ENCODE data around the gene HPN. TPM values are rescaled to one million over a fixed set of nuclear protein-coding genes. Genes with fewer than 3 reads are reported as not detected.

The HPN gene
- total RNA-seq, 3 donors from 2014 or later (not counting 1 experiment from before 2014, with no cell fraction given) = not detected

GRCh38 chr19:35109395-35110112 is 68.0 kb downstream of the HPN start:
- Histone ChIP-seq H3K27ac (ENCODE audit: low read length) (no peak overlapping the region), H3K9me3 (ENCODE audit: control insufficient read depth, insufficient read depth, low read length) (peaks cover 5% of the 10 kb centered on the region), H3K27me3 (ENCODE audit: control insufficient read depth, insufficient read depth, low read length) (peaks cover under 1% of the 10 kb centered on the region), H3K36me3 (ENCODE audit: control insufficient read depth, insufficient read depth, low read length) (no peaks in the 10 kb centered on the region), H3K4me3 (ENCODE audit: low read length) (no peak overlapping the region), H3K4me1 (ENCODE audit: control insufficient read depth, insufficient read depth, low read length) (peaks cover 2% of the 10 kb centered on the region)
- no peaks in the 10 kb centered on the region for H3K36me3 Mint-ChIP-seq
- TF ChIP-seq CTCF (IDR thresholded peaks at IDR 0.05) = no peak
- DNase-seq (no peak), ATAC-seq (no peak)
- peaks cover 0 to 6% of the 10 kb centered on the region in 2 donors for H3K27me3 Mint-ChIP-seq (ENCODE audit: low read depth in 2 of 2)
- no peak overlapping the region for H3K4me3 Mint-ChIP-seq
- no peak overlapping the region for H3K27ac Mint-ChIP-seq
- peaks cover 3% of the 10 kb centered on the region in 2 donors for H3K4me1 Mint-ChIP-seq
- WGBS (ENCODE audit: insufficient coverage) = 68% methylated on average over 22 of the region's 22 CpGs
- no peaks in the 10 kb centered on the region for H3K9me3 Mint-ChIP-seq
- intact Hi-C loops (cut with micrococcal nuclease) = no loop called here

GRCh38 chr19:35110974-35111373 is 69.5 kb downstream of the HPN start:
- intact Hi-C loops (cut with micrococcal nuclease) = no loop called here
- Mint-ChIP-seq H3K4me1 (peaks cover 6 to 8% of the 10 kb centered on the region in 2 donors), H3K27me3 (ENCODE audit: low read depth in 2 of 2) (peaks cover 0 to 6% of the 10 kb centered on the region in 2 donors), H3K4me3 (no peak overlapping the region), H3K36me3 (no peaks in the 10 kb centered on the region), H3K9me3 (no peaks in the 10 kb centered on the region), H3K27ac (no peak overlapping the region)
- DNase-seq (no peak), ATAC-seq (no peak)
- 81% methylated on average over 5 of the region's 9 CpGs for WGBS (ENCODE audit: insufficient coverage)
- no peak overlapping the region for H3K4me3 ChIP-seq (ENCODE audit: low read length)
- TF ChIP-seq CTCF (IDR thresholded peaks at IDR 0.05) = no peak
- H3K27me3 ChIP-seq (ENCODE audit: control insufficient read depth, insufficient read depth, low read length) = peaks cover 5% of the 10 kb centered on the region
- H3K27ac ChIP-seq (ENCODE audit: low read length) = no peak overlapping the region
- peaks cover 7% of the 10 kb centered on the region for H3K4me1 ChIP-seq (ENCODE audit: control insufficient read depth, insufficient read depth, low read length)
- peaks cover 2% of the 10 kb centered on the region for H3K9me3 ChIP-seq (ENCODE audit: control insufficient read depth, insufficient read depth, low read length)
- H3K36me3 ChIP-seq (ENCODE audit: control insufficient read depth, insufficient read depth, low read length) = no peaks in the 10 kb centered on the region

- Histone ChIP-seq H3K27ac (ENCODE audit: low read length) (no peak overlapping the region), H3K4me1 (ENCODE audit: control insufficient read depth, insufficient read depth, low read length) (peaks cover 7% of the 10 kb centered on the region), H3K9me3 (ENCODE audit: control insufficient read depth, insufficient read depth, low read length) (no peaks in the 10 kb centered on the region), H3K4me3 (ENCODE audit: low read length) (no peak overlapping the region), H3K36me3 (ENCODE audit: control insufficient read depth, insufficient read depth, low read length) (no peaks in the 10 kb centered on the region), H3K27me3 (ENCODE audit: control insufficient read depth, insufficient read depth, low read length) (peaks cover 5% of the 10 kb centered on the region)
- H3K4me3 Mint-ChIP-seq = no peak overlapping the region
- H3K27me3 Mint-ChIP-seq (ENCODE audit: low read depth in 2 of 2) = peaks cover 0 to 6% of the 10 kb centered on the region in 2 donors
- no peaks in the 10 kb centered on the region for H3K36me3 Mint-ChIP-seq
- H3K9me3 Mint-ChIP-seq = no peaks in the 10 kb centered on the region
- peaks cover 6 to 8% of the 10 kb centered on the region in 2 donors for H3K4me1 Mint-ChIP-seq
- no peak for ATAC-seq
- no peak overlapping the region for H3K27ac Mint-ChIP-seq
- no peak for DNase-seq
- WGBS (ENCODE audit: insufficient coverage) = 64% methylated on average over 15 of the region's 15 CpGs
- no peak for TF ChIP-seq CTCF (IDR thresholded peaks at IDR 0.05)
- intact Hi-C loops (cut with micrococcal nuclease) = no loop called here
Measured at GRCh38 chr19:35112995-35113688, 71.6 kb downstream of the HPN start.
